ENCODE results near the gene ITPKB. TPM values are rescaled to one million over a fixed set of nuclear protein-coding genes. Genes with fewer than 3 reads are reported as not detected.
A peak's percentile ranks its signal among the peaks of the same experiment; 100 is the strongest.

Gene ITPKB
- total and polyA plus RNA-seq, 7 donors, result 1.4 to 80.9 (median 52.4) TPM

DNA sequence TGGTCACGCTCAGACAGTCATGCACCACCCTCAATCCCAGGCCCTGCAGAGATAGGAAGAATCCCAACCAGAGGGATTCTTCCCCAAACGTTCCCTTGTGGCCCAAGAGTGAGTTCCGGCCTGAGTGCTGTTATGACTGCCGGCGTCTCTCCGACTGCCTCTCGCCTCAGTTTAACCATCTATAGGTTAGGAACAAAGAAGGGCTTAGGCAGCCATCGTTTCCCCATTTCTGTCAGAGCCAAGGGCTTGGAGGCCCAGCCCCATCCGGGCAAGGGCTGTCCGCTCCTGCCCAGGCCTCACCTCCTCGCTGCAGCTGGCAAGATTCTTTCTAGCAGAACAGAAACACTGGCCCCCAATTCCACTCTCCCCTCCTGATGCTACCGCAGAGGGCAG, 131.8 kb downstream of the ITPKB start:
- TF ChIP-seq EP300 (IDR thresholded peaks at IDR 0.05), result no peak
- TF ChIP-seq POLR2AphosphoS5 (IDR thresholded peaks at IDR 0.05), result no peak
- no peak for TF ChIP-seq POLR2A (IDR thresholded peaks at IDR 0.05)
- TF ChIP-seq, protein P1, sequence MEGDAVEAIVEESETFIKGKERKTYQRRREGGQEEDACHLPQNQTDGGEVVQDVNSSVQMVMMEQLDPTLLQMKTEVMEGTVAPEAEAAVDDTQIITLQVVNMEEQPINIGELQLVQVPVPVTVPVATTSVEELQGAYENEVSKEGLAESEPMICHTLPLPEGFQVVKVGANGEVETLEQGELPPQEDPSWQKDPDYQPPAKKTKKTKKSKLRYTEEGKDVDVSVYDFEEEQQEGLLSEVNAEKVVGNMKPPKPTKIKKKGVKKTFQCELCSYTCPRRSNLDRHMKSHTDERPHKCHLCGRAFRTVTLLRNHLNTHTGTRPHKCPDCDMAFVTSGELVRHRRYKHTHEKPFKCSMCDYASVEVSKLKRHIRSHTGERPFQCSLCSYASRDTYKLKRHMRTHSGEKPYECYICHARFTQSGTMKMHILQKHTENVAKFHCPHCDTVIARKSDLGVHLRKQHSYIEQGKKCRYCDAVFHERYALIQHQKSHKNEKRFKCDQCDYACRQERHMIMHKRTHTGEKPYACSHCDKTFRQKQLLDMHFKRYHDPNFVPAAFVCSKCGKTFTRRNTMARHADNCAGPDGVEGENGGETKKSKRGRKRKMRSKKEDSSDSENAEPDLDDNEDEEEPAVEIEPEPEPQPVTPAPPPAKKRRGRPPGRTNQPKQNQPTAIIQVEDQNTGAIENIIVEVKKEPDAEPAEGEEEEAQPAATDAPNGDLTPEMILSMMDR (IDR thresholded peaks at IDR 0.05), result no peak
- intact Hi-C loops (cut with DNase I), result loop anchor here (10.0 kb wide), 1 partner anchor 182 kb away; no protein-coding TSS in a partner anchor
- H3K27ac ChIP-seq, result peak overlapping the region in 3 of 4 donors; percentile 11 to 82 (median 72)
- peaks cover 0 to 51% (median 42%) of the 10 kb centered on the region in 4 donors for H3K4me1 ChIP-seq
- DNase-seq, result no peak
- H3K27me3 ChIP-seq, result no peaks in the 10 kb centered on the region
- no peaks in the 10 kb centered on the region for H3K9me3 ChIP-seq
- 95% methylated on average over 12 of the region's 12 CpGs for WGBS, 2 donors
- H3K4me3 ChIP-seq, result no peak overlapping the region
- H3K36me3 ChIP-seq, result no peaks in the 10 kb centered on the region

DNA sequence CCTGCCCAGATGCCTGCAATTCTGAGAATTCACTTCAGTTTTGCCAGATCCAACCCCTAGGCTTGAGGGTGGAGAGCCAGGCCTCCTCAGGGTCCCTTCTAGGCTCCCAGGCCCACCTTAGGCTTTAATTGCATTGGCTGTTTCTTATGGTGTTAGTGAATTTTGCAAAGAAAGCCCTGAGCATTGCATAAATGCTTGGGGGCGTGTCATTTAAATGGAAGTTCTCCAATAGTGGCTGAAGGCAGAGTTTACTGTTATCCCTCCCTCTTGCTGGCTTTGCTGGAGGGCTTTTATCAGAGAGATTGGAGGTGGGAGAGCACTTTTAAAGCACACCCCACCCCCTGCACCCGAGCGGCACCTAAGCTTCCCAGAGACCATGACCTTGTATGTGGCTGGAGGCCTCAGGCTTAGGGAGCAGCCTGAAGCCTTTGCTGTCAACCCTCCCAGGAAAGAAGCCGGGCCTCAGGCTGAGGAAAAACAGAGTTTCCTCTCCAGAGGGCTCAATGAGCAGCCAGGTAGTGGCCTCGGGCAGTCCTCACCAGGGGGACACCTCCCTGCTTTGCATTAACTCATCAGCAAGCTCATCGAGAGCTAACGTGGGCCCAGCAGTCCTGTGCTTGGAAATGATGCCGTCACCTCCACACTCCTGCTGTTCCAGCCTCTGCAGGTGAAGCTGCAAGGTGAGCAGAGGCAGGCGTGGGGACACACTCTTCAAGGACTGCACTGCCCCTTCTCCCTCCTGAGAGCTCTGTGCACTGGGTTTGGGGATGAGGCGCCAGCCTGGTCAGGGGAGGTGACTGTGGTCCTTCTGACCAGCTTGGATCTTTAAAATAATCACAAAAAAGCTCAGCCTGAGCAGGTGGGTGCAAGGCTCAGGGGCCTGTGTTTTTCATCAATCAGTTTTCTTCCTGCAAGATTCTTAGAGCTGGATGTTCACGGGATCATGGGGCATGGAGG, 132.5 kb downstream of the ITPKB start:
- Histone ChIP-seq H3K27me3 (no peaks in the 10 kb centered on the region), H3K36me3 (no peaks in the 10 kb centered on the region), H3K27ac (peak overlapping the region in 3 of 4 donors; percentile 72 to 82 (median 82)), H3K4me3 (no peak overlapping the region), H3K9me3 (no peaks in the 10 kb centered on the region), H3K4me1 (peaks cover 0 to 58% (median 47%) of the 10 kb centered on the region in 4 donors)
- DNase-seq, result peak; percentile 56
- 88 to 91% methylated on average over 11 of the region's 11 CpGs for WGBS, 2 donors
- TF ChIP-seq, protein P1 (IDR thresholded peaks at IDR 0.05), result no peak
- no peak for TF ChIP-seq POLR2AphosphoS5 (IDR thresholded peaks at IDR 0.05)
- TF ChIP-seq POLR2A (IDR thresholded peaks at IDR 0.05), result no peak
- no peak for TF ChIP-seq EP300 (IDR thresholded peaks at IDR 0.05)
- intact Hi-C loops (cut with DNase I), result loop anchor here (10.0 kb wide), 1 partner anchor 182 kb away; no protein-coding TSS in a partner anchor

DNA sequence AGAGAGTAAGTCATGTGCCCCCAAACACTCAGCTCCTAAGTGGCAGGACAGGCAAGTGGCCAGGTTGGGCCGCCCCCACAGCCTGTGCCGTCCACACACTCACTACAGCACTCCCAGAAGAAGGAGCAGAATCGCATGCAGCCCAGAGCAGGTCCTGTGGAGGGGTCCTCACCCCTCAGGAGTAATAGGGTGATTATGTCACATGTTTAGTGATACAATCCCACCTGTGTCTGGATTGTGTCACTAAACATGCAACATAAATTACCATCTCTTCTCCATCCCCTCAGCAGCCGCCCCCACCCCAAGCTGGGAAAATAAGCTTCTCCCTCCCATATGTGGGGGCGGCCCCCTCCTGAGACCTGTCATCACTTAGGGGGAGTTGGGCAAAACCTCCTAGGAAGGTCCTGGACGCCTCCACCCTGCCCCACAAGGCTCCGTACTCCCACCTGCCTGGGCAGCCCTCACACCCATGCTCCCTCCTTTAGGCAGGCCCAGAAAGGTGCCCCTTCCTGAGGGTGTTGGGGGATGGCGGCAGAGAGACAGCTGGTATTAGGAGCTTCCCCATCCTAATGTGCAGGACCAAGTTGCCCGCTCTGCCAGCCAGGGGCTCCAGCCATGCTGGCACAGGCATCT, 133.6 kb downstream of the ITPKB start:
- Histone ChIP-seq H3K4me3 (no peak overlapping the region), H3K27me3 (no peaks in the 10 kb centered on the region), H3K36me3 (no peaks in the 10 kb centered on the region), H3K27ac (peak overlapping the region in 3 of 4 donors; percentile 72 to 82 (median 82)), H3K4me1 (peaks cover 0 to 59% (median 48%) of the 10 kb centered on the region in 4 donors), H3K9me3 (no peaks in the 10 kb centered on the region)
- TF ChIP-seq POLR2A (IDR thresholded peaks at IDR 0.05) (no peak), POLR2AphosphoS5 (IDR thresholded peaks at IDR 0.05) (no peak), EP300 (IDR thresholded peaks at IDR 0.05) (no peak)
- TF ChIP-seq, protein P1 (IDR thresholded peaks at IDR 0.05), result no peak
- intact Hi-C loops (cut with DNase I), result loop anchor here (10.0 kb wide), 1 partner anchor 181 kb away; no protein-coding TSS in a partner anchor
- peak; percentile 50 for DNase-seq
- WGBS, 2 donors, result 90 to 97% methylated on average over 9 of the region's 9 CpGs

DNA sequence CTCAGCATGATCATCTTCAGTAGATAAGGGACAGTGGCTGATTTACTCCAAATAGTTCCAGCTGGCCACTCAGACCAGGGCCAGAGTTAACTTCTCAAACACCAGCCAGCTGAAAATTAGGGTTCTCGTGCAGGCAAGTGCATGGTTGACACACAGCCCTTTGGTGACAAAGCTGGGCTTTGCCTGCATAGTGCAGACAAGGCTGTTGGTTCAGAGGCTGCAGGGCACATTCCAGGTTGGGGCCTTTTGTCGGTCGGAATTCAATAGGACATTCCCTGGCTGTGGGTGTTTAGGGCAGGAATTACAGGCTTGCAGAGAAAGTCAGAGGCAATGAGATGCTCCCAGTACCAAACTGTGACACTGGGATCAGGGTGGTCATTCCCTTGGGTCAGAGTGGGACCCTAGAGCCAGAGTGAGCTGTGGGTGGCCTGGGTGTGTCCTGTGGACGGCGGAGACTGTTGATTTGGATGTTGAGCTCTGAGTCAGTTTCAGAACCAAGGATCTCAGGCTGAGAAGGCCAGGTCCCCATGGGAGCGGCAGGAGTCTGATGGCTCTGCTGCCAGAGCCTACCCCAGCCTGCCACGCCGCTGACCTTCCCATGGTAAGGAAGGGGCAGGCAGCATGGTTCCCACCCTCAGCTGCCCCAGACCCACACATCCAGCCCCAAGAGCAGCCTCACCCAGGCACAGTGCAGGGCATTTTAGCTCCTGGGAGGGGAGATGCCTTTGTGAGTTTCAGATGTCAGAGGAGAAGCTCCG, 134.3 kb downstream of the ITPKB start:
- DNase-seq, result peak; percentile 57
- no peak for TF ChIP-seq EP300 (IDR thresholded peaks at IDR 0.05)
- TF ChIP-seq, protein P1 (IDR thresholded peaks at IDR 0.05), result no peak
- TF ChIP-seq POLR2AphosphoS5 (IDR thresholded peaks at IDR 0.05), result no peak
- TF ChIP-seq POLR2A (IDR thresholded peaks at IDR 0.05), result no peak
- peak overlapping the region; percentile 2 to 82 (median 77) for H3K27ac ChIP-seq
- H3K36me3 ChIP-seq, result no peaks in the 10 kb centered on the region
- WGBS, 2 donors, result 86 to 91% methylated on average over 9 of the region's 9 CpGs
- intact Hi-C loops (cut with DNase I), result loop anchor here (10.0 kb wide), 1 partner anchor 180 kb away; no protein-coding TSS in a partner anchor
- H3K4me3 ChIP-seq, result no peak overlapping the region
- H3K9me3 ChIP-seq, result no peaks in the 10 kb centered on the region
- H3K27me3 ChIP-seq, result no peaks in the 10 kb centered on the region
- H3K4me1 ChIP-seq, result peaks cover 0 to 59% (median 48%) of the 10 kb centered on the region in 4 donors
